SK-N-SH (cell line): ENCODE results near the gene SLC19A3. TPM values are rescaled to one million over a fixed set of nuclear protein-coding genes. Genes with fewer than 3 reads are reported as not detected.

Experiments used
- CTCF ChIA-PET: fragments of 300-600, 350-600 bp; formaldehyde crosslinking; extraction: SDS; loops from one replicate; lab custom pipeline; 2021; lab: Yijun Ruan, JAX
- POLR2A ChIA-PET: fragments of 350-600 bp; sonication (Branson Sonifier 250); formaldehyde crosslinking; extraction: SDS; loops from one replicate; lab custom pipeline; 2020; ENCODE audit warnings: antibody characterized with exemption, inconsistent platforms; lab: Yijun Ruan, JAX
- DNase-seq: peaks from one replicate; pipeline ENCODE4 v3.0.0; 2012
- H2AFZ ChIP-seq: fragments of 200-600 bp; sonication (generic); 2 replicates; pipeline ENCODE4 v1.8.1; 2016; ENCODE audit warnings: antibody characterized with exemption, mild to moderate bottlenecking, low read depth
- H3F3A ChIP-seq: fragments of 200-600 bp; sonication (generic); replicated peaks from 2 replicates; pipeline ENCODE3; 2016; ENCODE audit warnings: antibody characterized with exemption, mild to moderate bottlenecking; ENCODE audit not compliant: insufficient read depth
- H3K27ac ChIP-seq, 2 experiments: fragments of 200-500 bp in 1 of 2; fragments of 200-600 bp in 1 of 2; sonication (Bioruptor generic) in 1 of 2; sonication (generic), shearing (Covaris generic) in 1 of 2; 2 replicates each; pipeline versions ENCODE4 v1.5.1 to v1.6.1; 2014 to 2016; ENCODE audit warnings: low read depth in 2 of 2, inconsistent platforms in 1 of 2, low read length in 1 of 2, mild to moderate bottlenecking in 1 of 2, mixed read lengths in 1 of 2
- H3K27me3 ChIP-seq: fragments of 200-600 bp; sonication (generic), shearing (Covaris generic); 2 replicates; pipeline ENCODE4 v1.6.1; 2016; ENCODE audit warnings: mixed run types; ENCODE audit not compliant: insufficient read depth
- H3K36me3 ChIP-seq, 2 experiments: fragments of 200-500 bp in 1 of 2; fragments of 200-600 bp in 1 of 2; sonication (Bioruptor generic) in 1 of 2; sonication (generic) in 1 of 2; replicated peaks in 1 of 2; 2 replicates each; pipeline versions ENCODE3 to v1.5.1; 2014 to 2016; ENCODE audit warnings: low read length in 1 of 2, mild to moderate bottlenecking in 1 of 2; ENCODE audit not compliant: insufficient read depth in 2 of 2, control insufficient read depth in 1 of 2
- H3K4me1 ChIP-seq, 2 experiments: fragments of 200-500 bp in 1 of 2; fragments of 200-600 bp in 1 of 2; sonication (Bioruptor generic) in 1 of 2; sonication (generic), shearing (Covaris generic) in 1 of 2; 2 replicates each; pipeline versions ENCODE4 v1.5.1 to v1.6.1; 2014 to 2016; ENCODE audit warnings: low read depth in 1 of 2, low read length in 1 of 2, mixed run types in 1 of 2; ENCODE audit not compliant: insufficient read depth in 2 of 2, control insufficient read depth in 1 of 2
- H3K4me2 ChIP-seq: fragments of 200-600 bp; sonication (generic), shearing (Covaris generic); 2 replicates; pipeline ENCODE4 v1.6.1; 2017; ENCODE audit warnings: mixed run types
- H3K4me3 ChIP-seq, 2 experiments: fragments of 200-500 bp in 1 of 2; fragments of 200-600 bp in 1 of 2; sonication (Bioruptor generic) in 1 of 2; sonication (generic), shearing (Covaris generic) in 1 of 2; 2 replicates each; pipeline versions ENCODE4 v1.5.1 to v1.8.1; 2014 to 2016; ENCODE audit warnings: low read depth in 2 of 2, inconsistent platforms in 1 of 2, low read length in 1 of 2, mild to moderate bottlenecking in 1 of 2, mixed read lengths in 1 of 2, moderate library complexity in 1 of 2
- H3K79me2 ChIP-seq: fragments of 200-600 bp; sonication (generic); 2 replicates; pipeline ENCODE4 v1.8.1; 2017; ENCODE audit warnings: mild to moderate bottlenecking; ENCODE audit not compliant: insufficient read depth
- H3K9ac ChIP-seq: fragments of 200-600 bp; sonication (generic); 2 replicates; pipeline ENCODE4 v1.6.1; 2017; ENCODE audit warnings: mixed run types
- H3K9me2 ChIP-seq: fragments of 200-600 bp; sonication (generic); 2 replicates; pipeline ENCODE4 v1.6.1; 2017; ENCODE audit warnings: mixed run types
- H3K9me3 ChIP-seq: fragments of 200-600 bp; sonication (generic); 2 replicates; pipeline ENCODE4 v1.6.1; 2017; ENCODE audit warnings: mixed run types, mild to moderate bottlenecking, moderate library complexity
- H4K20me1 ChIP-seq: fragments of 200-600 bp; sonication (generic); 2 replicates; pipeline ENCODE4 v1.6.1; 2017; ENCODE audit warnings: mild to moderate bottlenecking, mixed run types; ENCODE audit not compliant: insufficient read depth
- EP300 ChIP-seq, 2 experiments: IDR thresholded peaks; 2 replicates each; pipeline versions ENCODE4 v1.4.0 to v1.6.1; 2012; ENCODE audit warnings: borderline replicate concordance in 1 of 2, low read depth in 1 of 2, low read length in 1 of 2
- EZH2phosphoT487 ChIP-seq: fragments of 200-600 bp; sonication (generic); IDR thresholded peaks from 2 replicates; pipeline ENCODE4 v1.6.1; 2017; ENCODE audit warnings: low read depth, mixed run types, mild to moderate bottlenecking, antibody characterized with exemption, moderate library complexity, borderline replicate concordance
- FOXM1 ChIP-seq: IDR thresholded peaks from 2 replicates; pipeline ENCODE4 v1.4.0; 2012; ENCODE audit warnings: low read depth, mild to moderate bottlenecking
- GABPA ChIP-seq: IDR thresholded peaks from 2 replicates; pipeline ENCODE4 v1.4.0; 2012; ENCODE audit warnings: low read depth, mild to moderate bottlenecking
- IRF3 ChIP-seq: fragments of 150-350 bp; IDR thresholded peaks from 2 replicates; pipeline ENCODE4 v1.6.1; 2016; ENCODE audit warnings: mild to moderate bottlenecking, low read depth, low read length
- MAX ChIP-seq: IDR thresholded peaks from 2 replicates; pipeline ENCODE4 v1.4.0; 2012; ENCODE audit warnings: low read depth
- MXI1 ChIP-seq: IDR thresholded peaks from 2 replicates; pipeline ENCODE4 v1.6.1; 2012; ENCODE audit warnings: mild to moderate bottlenecking, low read depth, low read length, improper control_type of control experiment
- NRF1 ChIP-seq: IDR thresholded peaks from 2 replicates; pipeline ENCODE4 v1.6.1; 2012; ENCODE audit warnings: low read depth, mild to moderate bottlenecking, low read length
- POLR2AphosphoS5 ChIP-seq: IDR thresholded peaks from 2 replicates; pipeline ENCODE4 v1.6.1; 2012; ENCODE audit warnings: low read depth, low read length
- REST ChIP-seq: IDR thresholded peaks from 2 replicates; pipeline ENCODE4 v1.6.1; 2012; ENCODE audit warnings: mild to moderate bottlenecking, low read depth, low read length, moderate library complexity
- RFX5 ChIP-seq: IDR thresholded peaks from 2 replicates; pipeline ENCODE4 v1.6.1; 2012; ENCODE audit warnings: mild to moderate bottlenecking, improper control_type of control experiment, low read length
- SMC3 ChIP-seq: IDR thresholded peaks from 2 replicates; pipeline ENCODE4 v1.6.1; 2012; ENCODE audit warnings: low read depth, low read length, improper control_type of control experiment
- TAF1 ChIP-seq: IDR thresholded peaks from 2 replicates; pipeline ENCODE4 v1.6.1; 2012; ENCODE audit warnings: low read depth, mild to moderate bottlenecking, low read length, moderate library complexity, borderline replicate concordance
- TEAD4 ChIP-seq: IDR thresholded peaks from 2 replicates; pipeline ENCODE4 v1.4.0; 2012; ENCODE audit warnings: mild to moderate bottlenecking, borderline replicate concordance; ENCODE audit not compliant: insufficient read depth
- USF2 ChIP-seq: fragments of 150-350 bp; IDR thresholded peaks from 2 replicates; pipeline ENCODE4 v1.6.1; 2017; ENCODE audit warnings: antibody characterized with exemption, low read length, low read depth, borderline replicate concordance
- YY1 ChIP-seq: IDR thresholded peaks from 2 replicates; pipeline ENCODE4 v1.4.0; 2012; ENCODE audit warnings: low read depth, mild to moderate bottlenecking
- ZBTB33 ChIP-seq: IDR thresholded peaks from 2 replicates; pipeline ENCODE4 v1.4.0; 2012; ENCODE audit warnings: low read depth, borderline replicate concordance
- WGBS: methylation state at CpG from one replicate; pipeline ENCODE4 v1.1.6; 2017; ENCODE audit warnings: low lambda C conversion rate; 5-methylcytosine and 5-hydroxymethylcytosine counted together
- polyA plus RNA-seq, 3 experiments: library from polyadenylated mRNA; depleted of rRNA; stranded (reverse); fragments of >200 nt; gene quantifications; 2 replicates each; pipeline ENCODE4 v1.2.3, GENCODE V29; 2012

Gene SLC19A3
- polyA plus RNA-seq, 1 of the 3 experiments (the other 2 are of a cell fraction) = 0.02 TPM

- ChIA-PET POLR2A (no interaction called here), CTCF (interaction anchor here (1.0 to 1.3 kb wide), 2 partner anchors 14 to 122 kb away, joined by 3 read pairs; no protein-coding TSS in a partner anchor)
- 58% methylated on average over 5 of the region's 5 CpGs for WGBS
Measured at GRCh38 chr2:227643990-227644551, 73.8 kb downstream of the SLC19A3 start.

GRCh38 chr2:227642656-227643055, 75.2 kb downstream of the SLC19A3 start:
- H2AFZ ChIP-seq = peak overlapping the region; percentile 66; the same call in 1 of the 2 replicates
- CTCF ChIA-PET = no interaction called here
- DNase-seq = no peak

More at GRCh38 chr2:227643990-227644551, 73.8 kb downstream of the SLC19A3 start:
- Histone ChIP-seq H3K79me2 (no peaks in the 10 kb centered on the region), H3K36me3 (no peaks in the 10 kb centered on the region), H3K4me2 (no peak overlapping the region), H3K4me3 (no peak overlapping the region), H3K27ac (no peak overlapping the region), H3K9me3 (no peaks in the 10 kb centered on the region), H3K9me2 (no peaks in the 10 kb centered on the region), H3K4me1 (no peaks in the 10 kb centered on the region), H4K20me1 (no peaks in the 10 kb centered on the region), H3K9ac (no peak overlapping the region), H3K27me3 (no peaks in the 10 kb centered on the region), H3F3A (no peaks in the 10 kb centered on the region), H2AFZ (no peak overlapping the region)
- DNase-seq = no peak
- TF ChIP-seq NRF1 = no peak

More at GRCh38 chr2:227642656-227643055, 75.2 kb downstream of the SLC19A3 start:
- H3F3A ChIP-seq = no peaks in the 10 kb centered on the region
- no peak overlapping the region for H3K27ac ChIP-seq
- H3K9ac ChIP-seq = no peak overlapping the region
- no peaks in the 10 kb centered on the region for H3K9me3 ChIP-seq
- H3K79me2 ChIP-seq = no peaks in the 10 kb centered on the region
- H3K4me1 ChIP-seq = no peaks in the 10 kb centered on the region
- no peaks in the 10 kb centered on the region for H3K36me3 ChIP-seq
- no peaks in the 10 kb centered on the region for H4K20me1 ChIP-seq
- H3K9me2 ChIP-seq = no peaks in the 10 kb centered on the region
- no peak overlapping the region for H3K4me2 ChIP-seq
- WGBS = 18% methylated on average over 2 of the region's 2 CpGs
- TF ChIP-seq NRF1 = no peak
- no peak for TF ChIP-seq MXI1
- TF ChIP-seq EP300 (IDR thresholded peaks at IDR 0.05; ENCODE audit: borderline replicate concordance in 1 of 2, low read depth in 1 of 2, low read length in 1 of 2) = no peak
- no peak for TF ChIP-seq REST
- no peak for TF ChIP-seq TAF1
- TF ChIP-seq POLR2AphosphoS5 = no peak
- no peak for TF ChIP-seq TEAD4
- TF ChIP-seq SMC3 = no peak
- no peak for TF ChIP-seq IRF3
- TF ChIP-seq MAX = no peak
- no peak for TF ChIP-seq USF2
- TF ChIP-seq ZBTB33 = no peak
- no peak for TF ChIP-seq GABPA
- TF ChIP-seq FOXM1 = no peak
- no peak for TF ChIP-seq YY1
- no peak for TF ChIP-seq EZH2phosphoT487
- no peak for TF ChIP-seq RFX5
- no peaks in the 10 kb centered on the region for H3K27me3 ChIP-seq
- no peak overlapping the region for H3K4me3 ChIP-seq
- POLR2A ChIA-PET = no interaction called here
